Activated T-helper 1 cell treated with anti-CD3 and anti-CD28 coated beads, Interleukin-2, amount 50 U/mL, for 16 hours (primary cell): ENCODE measurements around the gene AP2B1.
"Not testable (repeated sequence)": the region's sequence is repeated elsewhere in the genome, so short reads cannot be mapped to it uniquely, and the experiment has no call there.

ENCODE experiments used
- DNase-seq, 2 donors: peaks; one replicate each; pipeline ENCODE4 v3.0.0-alpha.2; 2020; ENCODE audit warnings: low read depth in 1 of 2, low spot score in 1 of 2

AP2B1 gene

GRCh38 chr17:35587074-35587961, at the start of gene AP2B1:
Gene AP2B1, plus strand, starts transcription at chr17:35587322. Its CDS starts 6,709 bp downstream, at chr17:35594031.
- peak; percentile 94 to 98 for DNase-seq

DNA sequence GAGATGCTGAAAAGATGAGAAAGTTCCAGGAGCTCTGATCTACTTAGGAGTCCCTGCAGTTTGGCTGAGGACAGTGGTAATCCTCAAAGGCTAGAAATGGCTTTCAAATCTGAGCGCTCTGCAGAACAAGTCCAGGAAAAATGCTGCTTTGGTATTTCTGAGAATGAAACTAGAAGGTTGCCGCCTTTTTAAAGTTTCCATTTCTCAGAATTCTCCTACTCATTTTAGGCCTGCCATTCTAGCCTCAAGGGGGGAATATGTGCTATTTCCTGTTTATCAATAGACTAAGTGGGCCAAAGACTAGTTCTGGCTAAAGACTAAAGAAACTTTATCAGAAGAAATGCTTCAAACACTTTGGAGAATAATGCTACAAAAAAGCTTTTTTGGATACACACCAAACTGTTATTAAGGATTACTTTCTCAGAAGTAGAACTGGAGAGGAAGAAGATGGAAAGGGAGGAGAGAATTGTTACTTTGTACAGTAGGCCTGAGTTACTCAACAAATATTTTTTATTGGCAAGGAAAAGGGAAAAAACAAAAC, 49.5 kb upstream of the AP2B1 start, which contains the start of gene SLFN12L:
Gene SLFN12L (minus strand): TSS at position 78 of the 541 bp plus-strand sequence. CDS start 15,314 bp downstream, outside the sequence.
- DNase-seq = no peak

DNA sequence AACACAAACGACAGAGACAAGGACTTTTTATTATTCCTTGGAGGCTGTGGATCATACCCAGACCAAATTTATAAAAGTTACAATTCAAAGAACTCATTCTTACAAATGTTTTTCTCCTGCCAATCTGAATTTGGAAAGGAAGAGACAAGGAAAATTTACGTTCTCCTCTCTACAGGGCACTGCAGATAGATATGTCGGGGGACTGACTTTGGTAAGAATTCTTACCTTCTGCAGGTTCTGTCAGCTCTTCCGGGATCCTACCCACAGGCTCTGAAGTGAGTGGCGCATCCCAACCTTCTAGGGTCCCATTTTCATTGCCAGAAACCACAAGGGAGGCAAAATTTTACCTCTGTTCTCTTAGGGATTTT, 47.5 kb upstream of the AP2B1 start:
- DNase-seq = no peak

- DNase-seq = no peak
Measured at GRCh38 chr17:35540589-35541404, 46.3 kb upstream of the AP2B1 start.

DNA sequence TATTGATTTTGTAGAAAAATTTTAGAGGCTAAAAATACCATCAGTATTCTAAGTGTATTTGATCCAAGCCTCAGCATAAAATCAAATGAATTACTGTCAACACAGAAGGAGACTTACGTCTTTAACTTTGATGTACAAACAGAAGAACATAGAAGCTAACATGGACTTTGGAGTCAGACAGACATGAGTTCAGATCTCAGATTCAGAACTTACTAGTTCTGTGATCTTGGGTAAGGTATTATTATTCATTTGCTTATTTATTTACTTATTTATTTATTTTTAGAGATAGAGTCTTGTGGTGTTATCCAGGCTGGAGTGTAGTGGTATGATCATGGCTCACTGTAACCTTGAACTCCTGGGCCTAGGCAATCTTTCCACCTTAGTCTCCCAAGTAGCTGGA, 45.7 kb upstream of the AP2B1 start:
- no peak for DNase-seq

GRCh38 chr17:35542990-35543389, 44.1 kb upstream of the AP2B1 start:
- DNase-seq = no peak

- DNase-seq = no peak
Measured at GRCh38 chr17:35543856-35544255, 43.3 kb upstream of the AP2B1 start.

DNA sequence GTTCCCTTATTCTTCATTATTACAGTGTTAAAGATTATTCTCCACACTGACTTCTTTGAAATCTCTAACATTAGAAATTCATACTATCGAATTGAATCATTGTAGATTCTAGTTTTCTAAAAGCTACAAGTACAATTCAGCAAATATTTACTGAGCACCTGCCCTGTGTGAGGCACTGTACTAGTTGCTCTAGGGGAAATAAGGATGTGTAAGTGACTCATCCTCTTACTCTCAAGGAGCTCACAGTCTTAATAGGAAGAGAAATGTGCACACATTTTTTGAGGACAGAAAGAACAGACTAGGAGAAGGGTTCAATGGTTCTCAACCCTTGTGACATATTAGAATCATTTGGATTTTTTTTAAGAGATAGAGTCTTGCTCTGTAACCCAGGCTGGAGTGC, 42.0 kb upstream of the AP2B1 start:
- DNase-seq = no peak

- no peak for DNase-seq
Measured at GRCh38 chr17:35546487-35546886, 40.6 kb upstream of the AP2B1 start.

DNA sequence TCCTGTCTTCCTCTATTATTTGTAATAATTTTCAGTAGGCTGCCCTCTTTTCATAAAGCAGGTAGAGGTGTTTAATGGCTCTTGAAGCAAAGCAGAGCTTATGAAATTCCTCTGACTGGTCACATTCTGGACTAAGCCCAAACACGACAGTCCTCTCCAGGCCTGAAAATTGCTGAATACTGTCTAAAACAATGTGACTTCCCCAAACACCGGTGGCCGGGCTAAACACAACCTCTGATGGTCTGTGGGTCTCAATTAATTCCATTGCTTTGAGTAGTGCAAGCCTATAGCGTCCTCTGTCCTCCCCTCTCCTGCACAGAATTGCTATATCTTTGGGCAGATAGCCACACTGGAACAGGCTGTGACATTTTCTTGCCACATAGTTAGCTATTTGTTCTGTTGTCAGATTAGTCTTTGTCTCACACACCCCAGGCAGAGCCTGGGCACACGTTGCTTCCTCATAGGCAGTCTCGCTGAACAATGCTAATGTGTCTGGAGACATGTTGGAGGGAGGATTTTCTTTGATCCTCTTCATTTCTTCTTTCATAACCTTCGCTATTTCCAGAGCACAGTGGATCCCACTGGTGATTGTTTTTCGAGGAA, 38.8 kb upstream of the AP2B1 start:
- no peak for DNase-seq

- no peak for DNase-seq
Measured at GRCh38 chr17:35548978-35549377, 38.1 kb upstream of the AP2B1 start.

DNA sequence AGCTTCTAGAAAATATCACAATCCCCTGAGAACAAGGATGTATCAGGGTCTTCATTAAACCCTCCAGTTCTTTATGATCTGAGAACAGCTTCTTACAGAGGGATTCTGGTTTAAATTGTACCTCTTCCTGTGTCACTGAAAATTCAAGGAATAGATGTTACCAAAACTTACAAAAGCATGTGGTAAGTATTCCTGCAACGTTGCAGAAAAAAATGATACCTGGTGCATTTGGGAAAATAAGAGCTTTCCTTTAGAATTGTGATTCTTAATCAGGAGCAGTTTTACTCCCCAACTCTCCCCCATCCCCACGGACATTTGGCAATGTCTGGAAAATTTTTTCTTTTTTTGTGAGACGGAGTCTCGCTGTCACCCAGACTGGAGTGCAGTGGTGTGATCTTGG, 33.8 kb upstream of the AP2B1 start:
- no peak for DNase-seq

DNA sequence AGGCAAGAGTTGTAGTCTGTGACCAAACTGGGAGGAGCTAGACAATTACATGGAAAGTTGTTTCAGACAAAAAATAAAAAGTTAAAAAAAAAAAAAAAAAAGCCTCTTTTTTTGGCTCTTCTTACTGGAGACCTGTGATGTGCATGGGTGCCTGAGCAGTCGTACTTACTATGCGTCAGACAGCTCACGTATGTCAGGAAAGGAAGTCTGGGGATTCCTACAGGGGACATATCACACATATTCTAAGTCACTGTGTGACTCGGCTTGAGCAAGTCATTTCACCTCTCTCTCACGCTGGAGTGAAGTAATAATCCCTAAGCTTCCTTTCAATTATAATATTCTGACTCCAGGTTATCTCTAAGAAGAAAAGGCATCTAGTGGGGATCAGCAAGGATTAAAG, 32.5 kb upstream of the AP2B1 start:
- no peak for DNase-seq

- DNase-seq = no peak
Measured at GRCh38 chr17:35555691-35556090, 31.4 kb upstream of the AP2B1 start.

DNA sequence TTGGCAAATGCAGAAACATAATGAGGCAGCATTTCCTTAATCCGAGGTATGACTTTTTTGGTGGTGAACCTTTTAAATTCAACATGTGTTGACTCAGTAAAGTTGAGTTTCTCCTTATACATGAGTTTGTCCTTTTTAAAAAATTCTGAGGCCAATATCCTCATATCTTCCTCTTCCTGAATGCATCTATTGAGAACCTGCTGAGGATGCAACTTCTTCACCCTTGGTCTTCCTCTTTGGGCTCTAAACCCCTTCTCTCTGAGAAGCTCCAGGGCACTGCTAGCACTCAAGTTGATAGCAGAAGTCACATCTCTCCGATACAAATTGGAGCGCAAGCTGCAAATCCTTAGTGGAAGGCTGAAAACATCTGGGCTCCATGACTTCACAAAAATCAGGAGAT, 29.8 kb upstream of the AP2B1 start:
- DNase-seq = no peak

DNA sequence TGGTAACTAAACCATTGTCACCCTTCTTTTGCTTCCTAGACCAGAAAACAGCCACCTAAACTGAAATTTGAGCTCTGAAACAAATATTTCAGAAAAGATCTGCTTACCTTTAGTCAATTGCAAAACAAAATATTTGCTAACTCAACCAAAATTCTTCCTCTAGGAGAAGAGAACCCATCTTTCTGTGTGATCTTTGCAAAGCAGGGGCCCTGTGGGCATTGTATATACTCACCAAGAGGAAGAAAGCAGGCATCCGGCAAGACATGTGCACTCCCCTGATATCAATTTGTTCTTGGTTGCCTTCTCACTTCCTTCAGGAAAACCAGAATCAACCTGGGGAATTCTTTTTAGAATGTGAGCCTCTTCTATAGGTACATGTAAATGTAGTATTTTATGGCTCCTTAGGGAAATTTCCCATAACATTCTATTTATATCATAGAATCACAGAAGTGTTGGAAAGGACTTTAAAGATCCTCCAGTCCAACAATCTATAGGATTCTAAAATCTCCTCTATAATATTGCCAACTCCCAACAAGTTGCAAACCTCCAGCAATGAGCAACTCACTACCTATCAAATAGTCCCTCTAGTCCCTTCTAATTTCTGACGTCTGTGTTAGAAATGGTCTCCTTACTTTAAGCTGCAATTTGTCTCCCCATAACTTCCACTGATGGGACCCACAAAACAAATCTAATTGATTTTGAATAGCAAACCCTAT, 27.5 kb upstream of the AP2B1 start:
- no peak for DNase-seq

DNA sequence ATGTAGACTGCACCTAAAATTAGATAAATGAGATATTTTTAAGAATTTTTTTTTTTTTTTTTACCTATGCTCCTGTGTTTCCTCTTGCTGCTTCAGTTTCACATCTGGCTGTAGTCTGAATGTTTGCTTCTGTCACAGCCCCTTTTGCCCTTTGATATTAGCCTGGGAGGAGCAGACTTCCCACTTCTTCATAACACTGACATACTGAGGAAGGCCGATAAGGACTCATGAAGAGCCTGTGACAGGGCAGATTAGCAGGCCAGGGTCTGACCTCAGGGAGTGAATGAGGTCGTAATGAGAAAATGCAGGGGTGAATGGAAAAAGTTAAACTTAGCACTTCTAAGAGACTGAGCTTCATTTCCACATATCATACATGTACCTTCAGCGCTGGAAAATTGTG, 26.4 kb upstream of the AP2B1 start, which contains the start of gene SLFN14:
Gene SLFN14 (minus strand): TSS at position 117 of the 400 bp plus-strand sequence. CDS start 2,757 bp downstream, outside the sequence.
- DNase-seq = no peak

DNA sequence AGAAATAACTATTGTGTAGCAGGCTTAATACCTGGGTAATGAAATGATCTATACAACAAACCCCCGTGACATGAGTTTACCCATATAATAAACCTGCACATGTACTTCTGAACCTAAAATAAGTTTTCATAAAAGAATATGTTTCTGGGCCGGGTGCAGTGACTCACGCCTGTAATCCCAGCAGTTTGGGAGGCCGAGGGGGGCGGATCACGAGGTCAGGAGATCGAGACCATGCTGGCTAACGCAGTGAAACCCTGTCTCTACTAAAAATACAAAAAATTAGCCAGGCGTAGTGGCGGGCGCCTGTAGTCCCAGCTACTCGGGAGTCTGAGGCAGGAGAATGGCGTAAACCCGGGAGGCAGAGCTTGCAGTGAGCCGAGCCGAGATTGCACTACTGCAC, 23.9 kb upstream of the AP2B1 start:
- DNase-seq = not testable (repeated sequence)

GRCh38 chr17:35566968-35567367, 20.2 kb upstream of the AP2B1 start:
- DNase-seq = no peak

- DNase-seq = peak in 1 of 2 donors; percentile 21
Measured at GRCh38 chr17:35568561-35568960, 18.6 kb upstream of the AP2B1 start.

- no peak for DNase-seq
Measured at GRCh38 chr17:35569405-35569804, 17.7 kb upstream of the AP2B1 start.
